HL-60 (cell line): ENCODE measurements around the gene ANKS4B.

ENCODE experiments used
- DNase-seq, 2 experiments: peaks; one replicate each; pipeline ENCODE4 v3.0.0-alpha.2; 2010 to 2020; ENCODE audit warnings: low read depth in 1 of 2, low spot score in 1 of 2
- H3K27ac ChIP-seq: fragments of 250-450 bp; sonication (Bioruptor Pico); replicated peaks from 2 replicates; pipeline ENCODE4 v1.5.1; 2020; ENCODE audit warnings: mild to moderate bottlenecking, moderate library complexity
- H3K27me3 ChIP-seq: fragments of 250-450 bp; sonication (Bioruptor Pico); 2 replicates; pipeline ENCODE4 v1.5.1; 2021; ENCODE audit warnings: mild to moderate bottlenecking, moderate library complexity; ENCODE audit not compliant: insufficient read depth, poor library complexity, severe bottlenecking
- H3K4me3 ChIP-seq: replicated peaks from 2 replicates; pipeline ENCODE4 v1.5.1; 2011; ENCODE audit warnings: mild to moderate bottlenecking, control low read depth, low read length; ENCODE audit not compliant: insufficient read depth
- CTCF ChIP-seq: IDR thresholded peaks from one replicate; pipeline ENCODE4 v1.5.1; 2011; ENCODE audit warnings: low read length, control low read depth, inconsistent platforms; ENCODE audit not compliant: insufficient read depth
- GABPA ChIP-seq: IDR thresholded peaks from 2 replicates; pipeline ENCODE4 v1.6.1; 2012; ENCODE audit warnings: low read depth
- POLR2AphosphoS5 ChIP-seq: IDR thresholded peaks from 2 replicates; pipeline ENCODE4 v1.6.1; 2012; ENCODE audit warnings: low read depth
- REST ChIP-seq: IDR thresholded peaks from 2 replicates; pipeline ENCODE4 v1.6.1; 2012; ENCODE audit warnings: low read depth; ENCODE audit not compliant: insufficient replicate concordance
- SPI1 ChIP-seq: IDR thresholded peaks from 2 replicates; pipeline ENCODE4 v1.6.1; 2012; ENCODE audit warnings: low read depth, mild to moderate bottlenecking, borderline replicate concordance

ANKS4B gene

GRCh38 chr16:21189311-21189710 is 44.2 kb upstream of the ANKS4B start:
- no peaks in the 10 kb centered on the region for H3K27me3 ChIP-seq
- TF ChIP-seq SPI1 (no peak), GABPA (no peak), CTCF (no peak), POLR2AphosphoS5 (no peak), REST (no peak)
- H3K27ac ChIP-seq: no peak overlapping the region
- no peak for DNase-seq
- no peak overlapping the region for H3K4me3 ChIP-seq

DNA sequence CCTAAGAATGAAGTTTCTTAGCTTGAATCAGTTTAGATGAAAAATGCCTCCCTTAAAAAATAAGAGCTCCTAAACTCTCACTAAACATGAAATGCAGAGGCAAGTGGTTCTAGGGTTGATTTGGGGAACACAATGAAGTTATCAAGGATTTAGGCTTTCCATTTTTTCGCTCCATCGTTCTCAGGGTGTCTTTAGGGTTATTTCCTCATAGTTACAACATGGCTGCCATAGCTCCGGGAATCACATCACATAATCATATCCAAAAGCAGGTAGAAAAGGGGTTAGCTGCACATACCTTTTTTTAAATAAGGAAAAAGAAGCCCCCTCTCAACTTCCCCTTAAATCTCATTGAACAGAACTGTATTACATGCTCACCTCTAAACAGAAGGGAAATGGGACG is 43.5 kb upstream of the ANKS4B start:
- Histone ChIP-seq H3K27ac (no peak overlapping the region), H3K4me3 (no peak overlapping the region), H3K27me3 (no peaks in the 10 kb centered on the region)
- TF ChIP-seq REST (no peak), CTCF (no peak), SPI1 (no peak), GABPA (no peak)
- DNase-seq: no peak

DNA sequence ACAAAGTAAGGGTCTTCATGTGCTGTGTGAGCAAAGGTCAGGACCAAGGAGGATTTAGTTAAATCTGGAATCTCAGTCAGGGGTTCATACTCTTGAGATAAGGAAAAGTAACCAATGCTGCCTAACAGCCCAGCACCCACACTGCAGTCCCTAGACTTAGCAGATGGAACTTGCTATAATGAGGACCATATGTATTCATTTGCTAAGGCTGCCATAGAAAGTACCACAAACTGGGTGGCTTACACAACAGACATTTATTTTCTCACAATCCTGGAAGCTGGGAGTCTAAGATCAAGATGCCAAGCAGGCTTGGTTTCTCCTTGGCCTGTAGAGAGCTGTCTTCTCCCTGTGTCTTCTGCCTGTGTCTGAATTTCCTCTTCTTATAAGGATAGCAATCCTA is 42.9 kb upstream of the ANKS4B start:
- DNase-seq: no peak
- Histone ChIP-seq H3K27ac (no peak overlapping the region), H3K4me3 (no peak overlapping the region), H3K27me3 (no peaks in the 10 kb centered on the region)
- TF ChIP-seq SPI1 (no peak), REST (no peak), GABPA (no peak), CTCF (no peak), POLR2AphosphoS5 (no peak)
